Measurements from ENCODE around the gene NEUROG1.
A peak's percentile ranks its signal among the peaks of the same experiment; 100 is the strongest.

The NEUROG1 gene

GRCh38 chr5:135494196-135494595 lies 41.6 kb downstream of the NEUROG1 start:
- DNase-seq (ENCODE audit: low read depth, low spot score): no peak

- DNase-seq (ENCODE audit: low read depth, low spot score): peak; percentile 85
Measured at GRCh38 chr5:135493406-135494180, 42.2 kb downstream of the NEUROG1 start.

- no peak for DNase-seq (ENCODE audit: low read depth, low spot score)
Measured at GRCh38 chr5:135492319-135492626, 43.5 kb downstream of the NEUROG1 start.

GRCh38 chr5:135491552-135492318 lies 44.0 kb downstream of the NEUROG1 start:
- DNase-seq (ENCODE audit: low read depth, low spot score): no peak

- no peak for DNase-seq (ENCODE audit: low read depth, low spot score)
Measured at GRCh38 chr5:135491038-135491551, 44.7 kb downstream of the NEUROG1 start.

GRCh38 chr5:135490245-135491037 lies 45.3 kb downstream of the NEUROG1 start:
- DNase-seq (ENCODE audit: low read depth, low spot score): no peak

GRCh38 chr5:135489466-135490244 lies 46.1 kb downstream of the NEUROG1 start:
- no peak for DNase-seq (ENCODE audit: low read depth, low spot score)

GRCh38 chr5:135488727-135489465 lies 46.9 kb downstream of the NEUROG1 start:
- DNase-seq (ENCODE audit: low read depth, low spot score): peak; percentile 92

- DNase-seq (ENCODE audit: low read depth, low spot score): no peak
Measured at GRCh38 chr5:135487839-135488514, 47.8 kb downstream of the NEUROG1 start.

- no peak for DNase-seq (ENCODE audit: low read depth, low spot score)
Measured at GRCh38 chr5:135487037-135487395, 48.7 kb downstream of the NEUROG1 start.

GRCh38 chr5:135486131-135487036 lies 49.4 kb downstream of the NEUROG1 start:
- no peak for DNase-seq (ENCODE audit: low read depth, low spot score)

- no peak for DNase-seq (ENCODE audit: low read depth, low spot score)
Measured at GRCh38 chr5:135484674-135485086, 51.1 kb downstream of the NEUROG1 start.
